GM23248 (cell line): ENCODE data around the gene IDH3A. TPM values are rescaled to one million over a fixed set of nuclear protein-coding genes. Genes with fewer than 3 reads are reported as not detected.

Source experiments
- DNase-seq: peaks from one replicate; pipeline ENCODE4 v3.0.0-alpha.2; 2015
- H2AFZ ChIP-seq: fragments of 200-600 bp; sonication (generic); 2 replicates; pipeline ENCODE4 v1.6.1; 2016; ENCODE audit warnings: antibody characterized with exemption
- H3F3A ChIP-seq: fragments of 200-600 bp; sonication (generic); 2 replicates; pipeline ENCODE4 v1.6.1; 2016; ENCODE audit warnings: mild to moderate bottlenecking, antibody characterized with exemption, mixed run types; ENCODE audit not compliant: insufficient read depth
- H3K27ac ChIP-seq: fragments of 200-600 bp; sonication (generic); 2 replicates; pipeline ENCODE4 v1.5.1; 2016; ENCODE audit warnings: mild to moderate bottlenecking
- H3K27me3 ChIP-seq: fragments of 200-600 bp; sonication (generic); replicated peaks from 2 replicates; pipeline ENCODE4 v1.6.1; 2016; ENCODE audit warnings: mild to moderate bottlenecking; ENCODE audit not compliant: insufficient read depth
- H3K36me3 ChIP-seq: fragments of 200-600 bp; sonication (generic); 2 replicates; pipeline ENCODE4 v1.6.1; 2016; ENCODE audit warnings: low read depth, mild to moderate bottlenecking
- H3K4me1 ChIP-seq: fragments of 200-600 bp; sonication (generic); 2 replicates; pipeline ENCODE4 v1.6.1; 2016; ENCODE audit warnings: mild to moderate bottlenecking; ENCODE audit not compliant: insufficient read depth
- H3K4me2 ChIP-seq: fragments of 200-600 bp; sonication (generic); one replicate; pipeline ENCODE4 v1.6.1; 2016; ENCODE audit warnings: mild to moderate bottlenecking; ENCODE audit not compliant: unreplicated experiment
- H3K4me3 ChIP-seq: fragments of 200-600 bp; sonication (generic); 2 replicates; pipeline ENCODE4 v1.5.1; 2016; ENCODE audit warnings: mild to moderate bottlenecking
- H3K79me2 ChIP-seq: fragments of 200-600 bp; sonication (generic); 2 replicates; pipeline ENCODE4 v1.6.1; 2016; ENCODE audit warnings: mild to moderate bottlenecking; ENCODE audit not compliant: insufficient read depth
- H3K9ac ChIP-seq: fragments of 200-600 bp; sonication (generic); 2 replicates; pipeline ENCODE4 v1.6.1; 2016; ENCODE audit warnings: mild to moderate bottlenecking
- H3K9me2 ChIP-seq: fragments of 200-600 bp; sonication (generic); 2 replicates; pipeline ENCODE4 v1.6.1; 2016; ENCODE audit warnings: mixed run types, mild to moderate bottlenecking, moderate library complexity; ENCODE audit not compliant: insufficient read depth
- H3K9me3 ChIP-seq: fragments of 200-600 bp; sonication (generic); one replicate; pipeline ENCODE4 v1.6.1; 2017; ENCODE audit warnings: low read depth
- H4K20me1 ChIP-seq: fragments of 200-600 bp; sonication (generic); 2 replicates; pipeline ENCODE4 v1.6.0; 2016; ENCODE audit not compliant: insufficient read depth
- EZH2 ChIP-seq: fragments of 200-600 bp; sonication (generic); IDR thresholded peaks from 2 replicates; pipeline ENCODE4 v1.6.1; 2018; ENCODE audit warnings: antibody characterized with exemption, mild to moderate bottlenecking; ENCODE audit not compliant: insufficient read depth, poor library complexity, severe bottlenecking
- EZH2phosphoT487 ChIP-seq: fragments of 200-600 bp; sonication (generic); IDR thresholded peaks from 2 replicates; pipeline ENCODE4 v1.6.1; 2018; ENCODE audit warnings: antibody characterized with exemption, moderate library complexity, mild to moderate bottlenecking, low read depth; ENCODE audit not compliant: insufficient read depth
- WGBS, 2 experiments: methylation state at CpG; one replicate each; pipeline ENCODE4 v1.1.6; 2015 to 2017; ENCODE audit warnings: low lambda C conversion rate in 2 of 2, low coverage in 1 of 2; ENCODE audit errors: missing lambda C conversion rate in 2 of 2; 5-methylcytosine and 5-hydroxymethylcytosine counted together
- in situ Hi-C: fragments of 300-500 bp; cut with MboI; formaldehyde crosslinking; loops from 2 replicates; pipeline ENCODE4 v1.15.0; 2020
- polyA plus RNA-seq: library from polyadenylated mRNA; unstranded; fragments of >200 nt; fragmentation: Nextera tagmentation; extraction: Ambion mirVana; gene quantifications from 2 replicates; pipeline ENCODE4 v1.2.1, GENCODE V29; 2016
- total RNA-seq: library from RNA; depleted of rRNA; stranded (reverse); fragments of >200 nt; shearing (Covaris generic); gene quantifications from 2 replicates; pipeline ENCODE4 v1.2.3, GENCODE V29; 2014

IDH3A gene
- total and polyA plus RNA-seq, 2 experiments from 2014 or later = 47.1 to 50.3 TPM

GRCh38 chr15:78110096-78110495 is 39.1 kb upstream of the IDH3A start:
- WGBS, 2 experiments = 76 to 79% methylated on average over 6 of the region's 6 CpGs
- no peaks in the 10 kb centered on the region for H3K9me2 ChIP-seq
- in situ Hi-C loops = loop anchor here (5.0 kb wide), 1 partner anchor 132 kb away; no protein-coding TSS in a partner anchor
- H4K20me1 ChIP-seq = no peaks in the 10 kb centered on the region
- no peak overlapping the region for H3K9ac ChIP-seq
- H3K4me2 ChIP-seq = no peak overlapping the region
- DNase-seq = no peak
- H3K4me1 ChIP-seq = no peaks in the 10 kb centered on the region
- no peak overlapping the region for H3K4me3 ChIP-seq
- TF ChIP-seq EZH2phosphoT487 (no peak), EZH2 (no peak)
- no peaks in the 10 kb centered on the region for H3K27me3 ChIP-seq
- no peaks in the 10 kb centered on the region for H3F3A ChIP-seq
- H3K79me2 ChIP-seq = no peaks in the 10 kb centered on the region
- no peaks in the 10 kb centered on the region for H3K9me3 ChIP-seq
- no peaks in the 10 kb centered on the region for H3K36me3 ChIP-seq
- no peak overlapping the region for H2AFZ ChIP-seq
- H3K27ac ChIP-seq = no peak overlapping the region

- no peak overlapping the region for H2AFZ ChIP-seq
- DNase-seq = no peak
- in situ Hi-C loops = loop anchor here (5.0 kb wide), 1 partner anchor 131 kb away; no protein-coding TSS in a partner anchor
- no peaks in the 10 kb centered on the region for H3K9me3 ChIP-seq
- H3K9ac ChIP-seq = no peak overlapping the region
- 79 to 85% methylated on average over 10 of the region's 10 CpGs for WGBS, 2 experiments
- no peak overlapping the region for H3K27ac ChIP-seq
- H3F3A ChIP-seq = no peaks in the 10 kb centered on the region
- no peaks in the 10 kb centered on the region for H3K4me1 ChIP-seq
- H3K4me2 ChIP-seq = no peak overlapping the region
- no peaks in the 10 kb centered on the region for H3K9me2 ChIP-seq
- no peaks in the 10 kb centered on the region for H4K20me1 ChIP-seq
- no peak overlapping the region for H3K4me3 ChIP-seq
- H3K27me3 ChIP-seq = no peaks in the 10 kb centered on the region
- H3K79me2 ChIP-seq = no peaks in the 10 kb centered on the region
- H3K36me3 ChIP-seq = no peaks in the 10 kb centered on the region
- TF ChIP-seq EZH2 (no peak), EZH2phosphoT487 (no peak)
Measured at GRCh38 chr15:78110916-78111475, 38.2 kb upstream of the IDH3A start.

GRCh38 chr15:78111788-78112187 is 37.4 kb upstream of the IDH3A start:
- no peak for DNase-seq
- WGBS, 2 experiments = 59 to 73% methylated on average over 3 of the region's 3 CpGs
- Histone ChIP-seq H3K36me3 (no peaks in the 10 kb centered on the region), H3K9me3 (no peaks in the 10 kb centered on the region), H3K4me2 (no peak overlapping the region), H3K4me3 (no peak overlapping the region), H3K79me2 (no peaks in the 10 kb centered on the region), H4K20me1 (no peaks in the 10 kb centered on the region), H2AFZ (no peak overlapping the region), H3K27ac (no peak overlapping the region), H3K9me2 (no peaks in the 10 kb centered on the region), H3K27me3 (no peaks in the 10 kb centered on the region), H3K4me1 (no peaks in the 10 kb centered on the region), H3K9ac (no peak overlapping the region), H3F3A (no peaks in the 10 kb centered on the region)
- in situ Hi-C loops = loop anchor here (5.0 kb wide), 1 partner anchor 131 kb away; no protein-coding TSS in a partner anchor
- TF ChIP-seq EZH2phosphoT487 = no peak
- no peak for TF ChIP-seq EZH2

- H3K79me2 ChIP-seq = no peaks in the 10 kb centered on the region
- H2AFZ ChIP-seq = no peak overlapping the region
- no peaks in the 10 kb centered on the region for H3K9me3 ChIP-seq
- H3K27ac ChIP-seq = no peak overlapping the region
- in situ Hi-C loops = loop anchor here (5.0 kb wide), 1 partner anchor 130 kb away; no protein-coding TSS in a partner anchor
- WGBS, 2 experiments = 37 to 39% methylated on average over 3 of the region's 3 CpGs
- H3K9ac ChIP-seq = no peak overlapping the region
- no peaks in the 10 kb centered on the region for H3K27me3 ChIP-seq
- no peaks in the 10 kb centered on the region for H4K20me1 ChIP-seq
- no peaks in the 10 kb centered on the region for H3F3A ChIP-seq
- H3K36me3 ChIP-seq = no peaks in the 10 kb centered on the region
- TF ChIP-seq EZH2phosphoT487 = no peak
- TF ChIP-seq EZH2 = no peak
- no peaks in the 10 kb centered on the region for H3K4me1 ChIP-seq
- H3K4me3 ChIP-seq = no peak overlapping the region
- no peak for DNase-seq
- no peaks in the 10 kb centered on the region for H3K9me2 ChIP-seq
- no peak overlapping the region for H3K4me2 ChIP-seq
Measured at GRCh38 chr15:78112551-78112950, 36.6 kb upstream of the IDH3A start.

- H3K9ac ChIP-seq = no peak overlapping the region
- no peaks in the 10 kb centered on the region for H3K79me2 ChIP-seq
- no peak for DNase-seq
- H3K4me2 ChIP-seq = no peak overlapping the region
- H3K27me3 ChIP-seq = no peaks in the 10 kb centered on the region
- H2AFZ ChIP-seq = no peak overlapping the region
- H4K20me1 ChIP-seq = no peaks in the 10 kb centered on the region
- 67 to 70% methylated on average over 5 of the region's 5 CpGs for WGBS, 2 experiments
- no peak overlapping the region for H3K27ac ChIP-seq
- in situ Hi-C loops = no loop called here
- no peaks in the 10 kb centered on the region for H3K36me3 ChIP-seq
- no peaks in the 10 kb centered on the region for H3K4me1 ChIP-seq
- no peaks in the 10 kb centered on the region for H3F3A ChIP-seq
- H3K4me3 ChIP-seq = no peak overlapping the region
- no peaks in the 10 kb centered on the region for H3K9me3 ChIP-seq
- H3K9me2 ChIP-seq = no peaks in the 10 kb centered on the region
- TF ChIP-seq EZH2phosphoT487 (no peak), EZH2 (no peak)
Measured at GRCh38 chr15:78120523-78120922, 28.6 kb upstream of the IDH3A start.
